Measurements from ENCODE around the gene OR8D2. TPM values are rescaled to one million over a fixed set of nuclear protein-coding genes. Genes with fewer than 3 reads are reported as not detected.

The OR8D2 gene
- polyA plus RNA-seq, 1 experiment, result not detected

DNA sequence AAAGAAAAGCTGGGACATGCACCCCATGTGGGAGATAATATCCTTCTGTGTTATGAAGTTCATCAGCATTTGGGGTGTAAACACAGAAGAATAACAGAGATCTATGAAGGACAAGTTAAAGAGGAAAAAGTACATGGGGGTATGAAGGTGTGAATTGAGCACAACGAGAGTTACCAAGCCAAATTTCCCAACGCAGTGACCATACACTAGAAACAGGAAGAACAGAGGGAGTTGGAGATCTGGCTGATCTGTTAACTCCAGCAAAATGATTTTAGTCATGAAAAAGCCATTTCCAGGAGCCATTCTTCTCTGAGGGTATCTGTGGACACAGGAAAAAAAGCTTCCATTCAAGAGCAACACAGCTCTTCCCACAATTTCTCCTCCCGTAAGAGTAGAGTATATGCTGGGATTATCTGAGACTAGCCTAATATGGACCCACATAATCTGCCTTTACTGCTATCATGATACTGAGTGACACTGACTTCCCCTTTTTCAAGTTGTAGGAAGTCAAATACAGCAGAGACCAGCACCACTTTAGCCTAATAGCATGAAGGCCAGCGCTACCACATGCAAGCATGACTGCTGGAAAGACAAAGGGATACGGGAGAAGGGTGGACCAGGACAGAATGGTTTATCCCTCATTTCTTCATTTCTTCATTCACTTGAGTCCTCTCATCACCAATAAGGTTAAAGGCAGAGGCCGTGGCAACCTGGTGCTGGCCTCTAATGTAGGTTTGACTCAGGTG is 19.6 kb upstream of the OR8D2 start:
- ChIA-PET POLR2A (no interaction called here), CTCF (no interaction called here)
- no peaks in the 10 kb centered on the region for H3K36me3 ChIP-seq (ENCODE audit: control insufficient read depth, insufficient read depth, low read length)
- no peak for DNase-seq (ENCODE audit: low read depth)
- H3K4me3 ChIP-seq (ENCODE audit: low read depth, low read length), result no peak overlapping the region
- no peak for TF ChIP-seq CTCF (IDR thresholded peaks at IDR 0.05; ENCODE audit: insufficient read depth, low read depth, low read length)
- H3K27me3 ChIP-seq (ENCODE audit: control insufficient read depth, insufficient read depth, low read length), result no peaks in the 10 kb centered on the region

DNA sequence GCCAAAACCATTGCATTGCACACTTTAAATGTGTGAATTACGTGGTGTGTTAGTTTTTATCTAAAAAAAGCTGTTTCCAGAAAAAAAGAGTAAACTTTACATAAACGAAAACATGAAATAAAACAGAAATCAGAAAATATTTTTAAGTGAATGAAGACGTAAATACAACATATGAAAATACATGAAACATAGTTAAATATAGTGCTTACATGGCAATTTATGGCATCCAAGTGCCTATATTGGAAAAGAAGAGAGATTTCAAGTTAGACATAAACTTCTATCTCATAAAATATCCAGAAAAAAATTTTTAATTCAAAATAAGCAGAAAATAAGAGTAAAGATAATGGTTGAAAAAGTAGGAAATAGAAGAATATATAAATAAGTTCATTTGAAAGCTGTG is 11.9 kb upstream of the OR8D2 start:
- H3K27me3 ChIP-seq (ENCODE audit: control insufficient read depth, insufficient read depth, low read length), result no peaks in the 10 kb centered on the region
- no peak for DNase-seq (ENCODE audit: low read depth)
- no peak overlapping the region for H3K4me3 ChIP-seq (ENCODE audit: low read depth, low read length)
- CTCF ChIA-PET, result no interaction called here
- TF ChIP-seq CTCF (IDR thresholded peaks at IDR 0.05; ENCODE audit: insufficient read depth, low read depth, low read length), result no peak
- POLR2A ChIA-PET, result no interaction called here
- H3K36me3 ChIP-seq (ENCODE audit: control insufficient read depth, insufficient read depth, low read length), result no peaks in the 10 kb centered on the region

GRCh38 chr11:124329787-124330478 is 9.9 kb upstream of the OR8D2 start:
- Histone ChIP-seq H3K36me3 (ENCODE audit: control insufficient read depth, insufficient read depth, low read length) (no peaks in the 10 kb centered on the region), H3K4me3 (ENCODE audit: low read depth, low read length) (no peak overlapping the region), H3K27me3 (ENCODE audit: control insufficient read depth, insufficient read depth, low read length) (no peaks in the 10 kb centered on the region)
- DNase-seq (ENCODE audit: low read depth), result no peak
- TF ChIP-seq CTCF (IDR thresholded peaks at IDR 0.05; ENCODE audit: insufficient read depth, low read depth, low read length), result no peak
- POLR2A ChIA-PET, result no interaction called here
- CTCF ChIA-PET, result no interaction called here

- no peak for DNase-seq (ENCODE audit: low read depth)
- TF ChIP-seq CTCF (IDR thresholded peaks at IDR 0.05; ENCODE audit: insufficient read depth, low read depth, low read length), result no peak
- Histone ChIP-seq H3K4me3 (ENCODE audit: low read depth, low read length) (no peak overlapping the region), H3K36me3 (ENCODE audit: control insufficient read depth, insufficient read depth, low read length) (no peaks in the 10 kb centered on the region), H3K27me3 (ENCODE audit: control insufficient read depth, insufficient read depth, low read length) (no peaks in the 10 kb centered on the region)
- ChIA-PET CTCF (no interaction called here), POLR2A (no interaction called here)
These were observed 7.8 kb upstream of the OR8D2 start for GRCh38 chr11:124327775-124328174.

DNA sequence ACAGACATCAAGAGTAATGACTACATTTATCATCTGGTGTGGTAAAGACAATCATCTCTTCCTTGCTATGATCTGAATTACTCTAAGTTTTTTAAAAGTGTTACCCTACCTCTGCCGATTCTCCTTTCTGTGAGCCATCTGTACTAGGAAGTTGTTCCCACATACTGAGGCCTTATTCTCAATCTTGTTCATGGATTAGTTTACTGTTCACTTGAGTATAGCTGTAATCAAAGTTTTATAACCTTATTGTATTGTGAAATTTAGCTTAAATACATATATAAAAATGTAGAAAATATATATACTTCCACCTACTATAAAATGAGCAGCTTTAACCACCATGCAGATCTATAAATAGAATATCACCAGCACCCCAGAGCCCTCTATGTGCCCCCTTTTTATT is 2.4 kb upstream of the OR8D2 start:
- ChIA-PET CTCF (no interaction called here), POLR2A (no interaction called here)
- Histone ChIP-seq H3K4me3 (ENCODE audit: low read depth, low read length) (no peak overlapping the region), H3K36me3 (ENCODE audit: control insufficient read depth, insufficient read depth, low read length) (no peaks in the 10 kb centered on the region), H3K27me3 (ENCODE audit: control insufficient read depth, insufficient read depth, low read length) (no peaks in the 10 kb centered on the region)
- no peak for TF ChIP-seq CTCF (IDR thresholded peaks at IDR 0.05; ENCODE audit: insufficient read depth, low read depth, low read length)
- DNase-seq (ENCODE audit: low read depth), result no peak

Measured in BJ (cell line).